ENCODE measurements around the gene C5orf58. TPM values are rescaled to one million over a fixed set of nuclear protein-coding genes. Genes with fewer than 3 reads are reported as not detected.

The C5orf58 gene
- total RNA-seq, 4 donors from 2014 or later: 0.79 TPM; not detected in 3

DNA sequence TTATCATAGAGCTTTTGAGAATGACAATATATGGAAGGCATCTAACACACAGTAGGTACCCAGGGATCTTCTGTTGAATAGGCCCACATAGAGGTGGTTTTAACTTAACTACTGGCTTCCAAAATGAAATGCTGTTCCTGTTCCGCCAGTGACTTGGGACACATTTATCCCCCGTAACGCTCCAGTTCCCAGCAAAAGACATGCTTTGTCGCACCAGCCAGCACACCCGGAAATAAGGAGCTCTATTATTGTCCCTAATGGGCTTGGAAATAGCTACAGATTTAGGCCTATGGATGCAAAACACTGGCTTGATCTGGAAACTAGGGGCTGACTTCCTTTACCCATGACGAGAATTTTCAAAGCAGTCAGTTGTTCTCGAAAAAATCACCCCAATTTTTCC, 45.9 kb upstream of the C5orf58 start:
- no peaks in the 10 kb centered on the region for H3K27me3 ChIP-seq
- no peak overlapping the region for H3K27ac ChIP-seq
- TF ChIP-seq POLR2A (IDR thresholded peaks at IDR 0.05): no peak
- no peak for TF ChIP-seq POLR2AphosphoS5 (IDR thresholded peaks at IDR 0.05)
- no peak for TF ChIP-seq CTCF (IDR thresholded peaks at IDR 0.05)
- TF ChIP-seq EP300 (IDR thresholded peaks at IDR 0.05; ENCODE audit: low read depth): no peak
- H3K9me3 ChIP-seq: no peaks in the 10 kb centered on the region
- H3K36me3 ChIP-seq: no peaks in the 10 kb centered on the region
- in situ Hi-C loops (cut with MboI; ENCODE audit: low pct_ligation_motif_present in 1 of 4, low pct_unique_long_range_greater_than_20kb in 1 of 4, low sequenced_read_pairs in 3 of 4) (loop anchor here in 2 of 4 donors (10.0 kb wide), 2 partner anchors 82 to 92 kb away; partner anchors contain the start of gene FOXI1 (in 1 of the 2)), intact Hi-C loops (cut with DNase I; ENCODE audit: low total_unique reads) (no loop called here)
- WGBS, 2 donors (ENCODE audit: low coverage in 1 of 2): 83 to 90% methylated on average over 6 to 7 of the region's 7 CpGs
- no peaks in the 10 kb centered on the region for H3K4me1 ChIP-seq
- no peak for DNase-seq
- no peak overlapping the region for H3K4me3 ChIP-seq

GRCh38 chr5:170190436-170191134, 42.2 kb upstream of the C5orf58 start:
- Histone ChIP-seq H3K27ac (no peak overlapping the region), H3K4me1 (no peaks in the 10 kb centered on the region), H3K36me3 (no peaks in the 10 kb centered on the region), H3K9me3 (no peaks in the 10 kb centered on the region), H3K4me3 (no peak overlapping the region), H3K27me3 (no peaks in the 10 kb centered on the region)
- WGBS, 2 donors (ENCODE audit: low coverage in 1 of 2): 53 to 56% methylated on average over 5 to 6 of the region's 6 CpGs
- DNase-seq: no peak
- in situ Hi-C loops (cut with MboI; ENCODE audit: low pct_ligation_motif_present in 1 of 4, low pct_unique_long_range_greater_than_20kb in 1 of 4, low sequenced_read_pairs in 3 of 4) (no loop called here), intact Hi-C loops (cut with DNase I; ENCODE audit: low total_unique reads) (no loop called here)
- TF ChIP-seq POLR2A (IDR thresholded peaks at IDR 0.05) (no peak), POLR2AphosphoS5 (IDR thresholded peaks at IDR 0.05) (no peak), EP300 (IDR thresholded peaks at IDR 0.05; ENCODE audit: low read depth) (no peak), CTCF (IDR thresholded peaks at IDR 0.05) (no peak)

GRCh38 chr5:170192829-170193228, 40.0 kb upstream of the C5orf58 start:
- 82% methylated on average over 12 of the region's 12 CpGs; no CpG with 5 or more reads in 1 of the 2 donors for WGBS, 2 donors (ENCODE audit: low coverage in 1 of 2)
- Histone ChIP-seq H3K27me3 (no peaks in the 10 kb centered on the region), H3K9me3 (no peaks in the 10 kb centered on the region), H3K4me1 (no peaks in the 10 kb centered on the region), H3K4me3 (no peak overlapping the region), H3K27ac (no peak overlapping the region), H3K36me3 (no peaks in the 10 kb centered on the region)
- no peak for TF ChIP-seq EP300 (IDR thresholded peaks at IDR 0.05; ENCODE audit: low read depth)
- no peak for TF ChIP-seq POLR2AphosphoS5 (IDR thresholded peaks at IDR 0.05)
- no peak for TF ChIP-seq CTCF (IDR thresholded peaks at IDR 0.05)
- in situ Hi-C loops (cut with MboI; ENCODE audit: low pct_ligation_motif_present in 1 of 4, low pct_unique_long_range_greater_than_20kb in 1 of 4, low sequenced_read_pairs in 3 of 4) (no loop called here), intact Hi-C loops (cut with DNase I; ENCODE audit: low total_unique reads) (no loop called here)
- no peak for DNase-seq

DNA sequence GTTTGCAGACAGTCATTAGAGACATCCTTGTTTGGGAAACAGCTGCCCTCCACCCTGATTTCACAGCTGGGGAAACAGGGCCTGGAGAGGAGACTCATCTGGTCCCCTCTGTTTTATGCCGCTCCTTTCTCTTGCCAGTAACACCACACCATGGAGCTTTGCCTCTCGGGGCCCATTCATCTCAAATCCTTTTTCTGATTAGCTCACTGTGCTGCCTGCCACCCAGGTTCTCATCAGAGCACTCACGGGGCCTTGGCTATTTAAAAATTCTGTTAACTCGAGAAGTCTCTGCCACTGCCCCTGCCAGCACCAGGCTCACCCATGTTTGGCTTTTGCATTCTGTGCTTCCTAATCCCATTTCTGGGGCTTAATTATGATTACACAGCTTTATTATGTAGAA, 36.8 kb upstream of the C5orf58 start:
- in situ Hi-C loops (cut with MboI; ENCODE audit: low pct_ligation_motif_present in 1 of 4, low pct_unique_long_range_greater_than_20kb in 1 of 4, low sequenced_read_pairs in 3 of 4): no loop called here

More for the DNA sequence above, 36.8 kb upstream of the C5orf58 start:
- Histone ChIP-seq H3K4me3 (no peak overlapping the region), H3K9me3 (no peaks in the 10 kb centered on the region), H3K27me3 (no peaks in the 10 kb centered on the region), H3K4me1 (no peaks in the 10 kb centered on the region), H3K27ac (no peak overlapping the region), H3K36me3 (no peaks in the 10 kb centered on the region)
- intact Hi-C loops (cut with DNase I; ENCODE audit: low total_unique reads): no loop called here
- TF ChIP-seq POLR2A (IDR thresholded peaks at IDR 0.05) (no peak), EP300 (IDR thresholded peaks at IDR 0.05; ENCODE audit: low read depth) (no peak), POLR2AphosphoS5 (IDR thresholded peaks at IDR 0.05) (no peak), CTCF (IDR thresholded peaks at IDR 0.05) (no peak)
- DNase-seq: no peak
- WGBS, 2 donors (ENCODE audit: low coverage in 1 of 2): 53 to 59% methylated on average over 2 to 4 of the region's 4 CpGs

Measured in transverse colon (tissue), 4 donors.